HG03060 (cell line): Measurements from ENCODE around the gene KIF15.
"Not testable (repeated sequence)": the region's sequence is repeated elsewhere in the genome, so short reads cannot be mapped to it uniquely, and the experiment has no call there.

Source experiments
- ATAC-seq: cut with Tn5 transposase; IDR thresholded peaks from one replicate; pipeline ENCODE4 v1.9.1; 2021; ENCODE audit warnings: low read depth, moderate number of reproducible peaks; ENCODE audit not compliant: unreplicated experiment

KIF15 gene

DNA sequence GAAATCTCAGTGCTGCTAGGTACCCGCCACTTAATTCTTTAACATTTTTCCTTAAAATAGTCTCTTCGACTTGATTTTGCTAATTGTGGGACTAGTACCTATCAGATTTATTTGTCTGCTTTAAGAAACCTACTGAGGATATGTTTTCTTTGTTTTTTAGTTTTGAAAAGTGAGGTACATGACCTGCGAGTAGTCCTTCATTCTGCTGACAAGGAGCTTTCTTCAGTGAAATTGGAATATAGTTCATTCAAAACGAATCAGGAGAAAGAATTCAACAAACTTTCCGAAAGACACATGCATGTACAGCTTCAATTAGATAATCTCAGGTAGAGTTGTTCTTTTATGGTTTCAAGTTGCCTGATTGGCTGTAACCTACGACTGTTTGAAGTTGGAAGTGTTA is 53.2 kb downstream of the KIF15 start:
- no peak for ATAC-seq

DNA sequence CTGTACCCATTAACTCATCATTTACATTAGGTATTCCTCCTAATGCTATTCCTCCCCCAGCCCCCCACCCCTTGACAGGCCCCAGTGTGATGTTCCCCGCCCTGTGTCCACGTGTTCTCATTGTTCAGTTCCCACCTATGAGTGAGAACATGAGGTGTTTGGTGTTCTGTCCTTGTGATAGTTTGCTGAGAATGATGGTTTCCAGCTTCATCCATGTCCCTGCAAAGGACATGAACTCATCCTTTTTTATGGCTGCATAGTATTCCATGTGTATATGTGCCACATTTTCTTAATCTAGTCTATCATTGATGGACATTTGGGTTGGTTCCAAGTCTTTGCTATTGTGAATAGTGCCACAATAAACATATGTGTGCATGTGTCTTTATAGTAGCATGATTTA is 54.7 kb downstream of the KIF15 start:
- ATAC-seq: not testable (repeated sequence)

- ATAC-seq: not testable (repeated sequence)
Measured at GRCh38 chr3:44821206-44821605, 59.6 kb downstream of the KIF15 start.

DNA sequence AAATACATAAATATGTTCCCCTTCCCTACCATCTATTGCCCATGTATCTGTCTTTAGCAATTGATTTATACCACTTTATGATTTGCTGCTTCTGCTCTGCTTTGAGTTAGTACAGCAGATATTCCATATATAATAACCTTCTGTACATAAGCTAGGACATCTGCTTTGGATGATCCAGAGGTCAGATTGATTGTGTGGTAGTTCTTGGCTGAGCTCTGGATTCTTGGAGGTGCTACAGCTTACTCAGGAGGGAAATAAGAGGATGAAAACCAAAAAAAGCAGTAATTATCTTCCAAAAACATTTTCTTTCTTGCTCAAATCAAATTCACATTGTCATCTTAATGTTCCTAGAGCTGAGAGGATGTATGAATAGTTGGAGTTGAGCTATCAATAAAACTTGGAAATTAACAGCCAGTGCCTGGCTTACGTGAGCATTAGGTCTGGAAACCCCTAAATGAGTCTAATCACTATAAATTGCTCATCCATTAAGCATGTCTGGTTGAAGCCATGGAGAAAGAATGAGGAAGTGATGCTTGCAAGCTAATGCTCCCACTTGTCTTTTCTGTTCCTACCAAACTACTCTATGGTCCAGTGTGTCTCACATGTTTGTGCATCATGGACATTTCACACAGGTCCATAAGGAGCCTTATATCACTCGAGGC is 63.8 kb downstream of the KIF15 start:
- no peak for ATAC-seq

GRCh38 chr3:44827196-44827595 is 65.6 kb downstream of the KIF15 start:
- no peak for ATAC-seq

- ATAC-seq: no peak
Measured at GRCh38 chr3:44831232-44831631, 69.6 kb downstream of the KIF15 start.

- no peak for ATAC-seq
Measured at GRCh38 chr3:44832032-44832431, 70.4 kb downstream of the KIF15 start.

DNA sequence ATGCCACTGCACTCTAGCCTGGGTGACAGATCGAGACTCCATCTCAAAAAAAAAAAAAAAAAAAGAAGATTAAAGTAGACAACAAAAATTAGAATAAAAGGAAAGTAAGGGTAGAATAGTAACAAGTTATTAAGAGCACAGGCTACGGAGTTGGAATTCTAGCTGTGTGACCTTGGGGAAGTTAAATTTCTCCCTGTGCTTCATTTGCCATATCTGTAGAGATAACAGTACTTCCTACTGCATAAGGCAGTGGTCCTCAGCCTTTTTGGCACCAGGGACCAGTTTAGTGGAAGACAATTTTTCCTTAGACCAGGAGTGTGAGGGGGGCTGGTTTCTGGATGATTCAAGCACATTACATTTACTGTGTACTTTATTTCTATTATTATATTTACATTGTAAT is 71.4 kb downstream of the KIF15 start:
- no peak for ATAC-seq

GRCh38 chr3:44833394-44833793 is 71.8 kb downstream of the KIF15 start:
- no peak for ATAC-seq

GRCh38 chr3:44835684-44836083 is 74.1 kb downstream of the KIF15 start:
- no peak for ATAC-seq

DNA sequence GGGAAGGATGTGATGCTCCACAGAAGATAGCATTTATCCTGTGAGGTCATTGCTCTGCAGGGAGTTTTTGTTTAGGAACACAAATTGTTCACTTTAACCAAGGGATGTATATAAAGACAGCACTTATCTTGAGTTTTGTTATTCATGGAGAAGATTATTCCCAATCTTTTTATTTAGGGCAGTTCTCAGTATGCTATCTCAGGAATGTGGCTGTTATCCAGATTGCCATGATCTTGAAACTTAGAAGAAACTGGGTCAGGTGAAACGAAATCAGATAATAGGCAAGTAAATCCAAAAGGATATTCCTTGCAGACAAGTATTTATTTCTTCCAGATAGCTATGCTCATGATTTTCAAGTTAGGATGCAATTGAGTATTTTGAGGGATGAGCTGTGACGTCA is 80.8 kb downstream of the KIF15 start:
- ATAC-seq: no peak

DNA sequence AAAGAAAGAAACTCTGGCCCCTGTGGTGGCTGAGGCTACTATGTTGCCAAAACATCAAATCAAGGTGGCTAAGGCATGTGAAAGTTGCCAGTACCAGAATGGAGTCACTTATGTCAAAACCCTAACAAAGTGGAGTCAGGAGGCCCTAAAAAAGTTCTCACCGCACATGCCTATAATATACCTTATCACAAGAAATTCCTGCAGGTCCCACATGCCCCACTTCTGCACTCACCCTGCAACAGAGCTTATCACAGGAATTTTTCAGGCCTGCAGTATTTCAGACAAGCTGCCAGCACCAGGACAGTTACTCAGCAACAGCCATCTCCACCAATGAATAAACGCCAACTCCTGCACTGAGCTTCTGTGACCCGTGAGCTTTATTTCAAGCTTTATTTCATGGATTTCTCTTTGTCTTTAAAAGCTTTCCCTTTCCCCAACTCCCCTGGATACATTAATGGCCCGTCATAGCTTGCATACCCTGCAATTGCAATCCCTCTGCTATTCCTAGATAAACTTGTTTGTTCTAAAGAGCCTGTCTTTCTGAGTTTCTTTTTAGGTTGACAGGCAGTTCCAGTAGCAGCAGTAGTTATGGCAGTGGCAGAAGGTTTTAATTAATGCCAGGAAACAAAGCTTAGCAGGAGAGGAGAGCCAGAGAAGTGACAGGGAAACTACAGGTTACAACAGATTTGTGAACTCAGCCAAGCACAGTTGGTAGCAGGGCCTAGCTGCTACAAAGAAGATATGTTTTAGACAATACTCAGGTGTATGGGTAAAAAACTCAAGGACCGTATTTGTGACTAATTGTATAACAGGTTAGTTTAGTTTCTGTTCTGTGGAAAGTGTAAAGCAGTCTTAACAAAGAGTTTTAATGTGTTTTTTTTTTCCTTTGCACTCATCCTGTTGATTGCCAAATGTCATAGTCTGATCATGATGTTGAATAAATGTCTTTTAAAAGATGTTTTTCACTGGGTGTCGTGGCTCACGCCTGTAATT is 84.2 kb downstream of the KIF15 start:
- ATAC-seq: no peak

DNA sequence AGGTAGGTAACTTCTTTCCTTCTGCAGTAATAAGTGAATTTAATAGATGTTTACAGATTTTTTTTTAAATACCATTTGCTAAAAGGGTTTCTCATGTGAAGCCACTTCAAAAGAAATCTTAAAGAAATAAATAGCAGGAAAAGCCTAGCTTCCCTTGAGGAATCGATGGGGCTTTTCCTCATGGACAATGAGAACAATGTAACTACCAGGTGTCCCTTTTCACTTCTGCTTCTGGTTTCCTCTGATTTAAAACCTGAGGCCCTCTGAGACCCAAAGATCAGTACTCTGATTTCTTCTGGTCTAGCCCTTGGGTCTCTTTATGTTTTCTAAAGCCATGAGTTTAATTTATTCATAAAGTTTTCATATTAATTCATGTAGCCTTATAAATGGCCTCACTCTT is 87.0 kb downstream of the KIF15 start:
- ATAC-seq: no peak

- not testable (repeated sequence) for ATAC-seq
Measured at GRCh38 chr3:44856663-44857062, 95.1 kb downstream of the KIF15 start.

- no peak for ATAC-seq
Measured at GRCh38 chr3:44860117-44860516, 98.5 kb downstream of the KIF15 start.

DNA sequence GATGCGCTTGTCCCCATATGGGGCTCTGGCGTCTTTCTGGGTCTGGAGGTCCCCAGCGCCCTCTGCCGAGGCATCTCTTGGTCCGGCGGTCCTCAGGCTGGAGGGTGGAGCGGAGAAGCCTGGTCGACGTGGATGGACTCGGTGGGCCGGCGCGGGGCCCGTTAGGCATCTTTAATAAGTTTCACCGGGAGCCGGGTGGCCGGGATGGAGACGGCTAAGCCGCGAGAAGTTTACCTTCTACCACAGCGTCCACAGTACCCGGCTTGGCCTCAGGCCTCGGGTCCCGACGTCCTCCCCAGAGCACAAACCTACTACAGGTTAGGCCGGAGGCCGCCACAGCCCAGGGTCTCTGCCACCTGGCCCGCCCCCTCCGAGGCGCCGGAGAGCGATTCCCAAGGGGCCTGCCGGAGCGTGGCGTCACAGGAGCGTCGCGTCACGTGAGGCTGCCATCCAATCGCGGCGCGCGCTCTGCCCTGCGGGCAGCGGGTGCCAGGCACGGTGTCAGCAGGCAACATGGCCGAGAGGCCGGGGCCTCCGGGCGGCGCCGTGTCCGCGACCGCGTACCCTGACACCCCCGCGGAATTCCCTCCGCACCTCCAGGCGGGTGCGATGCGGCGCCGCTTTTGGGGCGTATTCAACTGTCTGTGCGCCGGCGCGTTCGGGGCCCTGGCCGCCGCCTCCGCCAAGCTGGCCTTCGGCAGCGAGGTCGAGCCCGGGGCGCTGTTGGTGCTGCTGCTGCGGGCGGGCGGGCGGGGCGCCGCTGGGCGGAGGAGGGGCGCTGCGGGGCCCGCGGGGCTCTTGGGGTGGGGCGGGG is 100.0 kb downstream of the KIF15 start, which contains the start of gene TMEM42:
TMEM42 (plus strand) TSS at position 501 of the 814 bp plus-strand sequence; CDS start at position 514, 13 bp downstream.
- peak; percentile 73 for ATAC-seq

- ATAC-seq: no peak
Measured at GRCh38 chr3:44862226-44862637, 100.6 kb downstream of the KIF15 start.

- ATAC-seq: no peak
Measured at GRCh38 chr3:44865272-44866035, 103.9 kb downstream of the KIF15 start.

DNA sequence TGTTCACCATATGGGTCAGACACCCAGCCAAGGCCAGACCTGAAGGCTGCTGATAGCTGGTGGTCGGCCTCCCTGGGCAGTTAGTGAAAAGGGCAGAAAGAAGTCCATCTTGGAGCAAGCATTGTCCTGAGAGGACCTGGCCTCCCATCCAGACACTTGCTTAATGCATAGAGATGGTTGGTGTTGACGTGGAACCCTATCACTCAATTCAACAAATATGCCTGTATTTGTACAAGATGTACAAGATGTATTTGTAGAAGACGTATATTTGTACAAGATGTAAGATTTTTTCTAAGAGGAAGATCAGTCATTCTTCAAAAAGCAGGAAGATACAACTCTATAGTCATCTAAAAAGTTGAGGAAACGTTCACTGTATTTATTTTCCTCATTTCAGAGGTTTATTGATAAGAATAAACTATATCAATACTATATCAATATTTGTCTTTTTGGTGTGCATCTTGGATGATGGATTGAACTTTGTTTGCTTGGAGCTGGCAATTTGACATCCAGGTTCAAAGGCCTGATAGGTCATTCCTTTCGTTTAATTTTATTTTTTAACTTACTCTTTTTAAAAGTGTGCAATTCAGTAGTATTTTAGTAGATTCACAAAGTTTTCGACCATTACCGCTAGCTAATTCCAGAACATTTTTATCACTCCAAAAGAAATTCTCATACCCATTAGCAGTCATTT is 106.0 kb downstream of the KIF15 start:
- ATAC-seq: no peak
